Body of pancreas (tissue), 4 donors: Measurements from ENCODE around the gene NAGPA. TPM values are rescaled to one million over a fixed set of nuclear protein-coding genes. Genes with fewer than 3 reads are reported as not detected.

ENCODE experiments used
- ATAC-seq: fragments of 150-250 bp; one replicate; pipeline ENCODE4 v1.9.1; 2016
- DNase-seq, 4 donors: peaks; one replicate each; pipeline ENCODE4 v3.0.0-alpha.2; 2019
- H3K27ac ChIP-seq, 4 donors: fragments of 200-600 bp; sonication (generic); 1 replicate in 3 of 4; 2 replicates in 1 of 4; pipeline versions ENCODE4 v1.5.1 to v1.6.1; 2016 to 2019; ENCODE audit warnings: mild to moderate bottlenecking in 1 of 4, mixed read lengths in 1 of 4, moderate library complexity in 1 of 4
- H3K27me3 ChIP-seq, 2 donors: fragments of 200-600 bp; sonication (generic); one replicate each; pipeline ENCODE4 v1.6.0; 2016; ENCODE audit warnings: mild to moderate bottlenecking in 1 of 2
- H3K36me3 ChIP-seq, 2 donors: fragments of 200-600 bp; sonication (generic); replicated peaks in 1 of 2; 2 replicates each; pipeline ENCODE4 v1.5.1; 2016; ENCODE audit warnings: low read depth in 2 of 2; ENCODE audit not compliant: insufficient read depth in 1 of 2
- H3K4me1 ChIP-seq: fragments of 200-600 bp; sonication (generic); one replicate; pipeline ENCODE4 v1.6.0; 2016
- H3K4me3 ChIP-seq, 2 donors: fragments of 200-600 bp; sonication (generic); 1 replicate in 1 of 2; 2 replicates in 1 of 2; pipeline ENCODE4 v1.5.1; 2016 to 2019
- H3K9me3 ChIP-seq, 3 donors: fragments of 200-600 bp; sonication (generic); 1 replicate in 2 of 3; 2 replicates in 1 of 3; pipeline ENCODE4 v1.5.1; 2016
- POLR2A ChIP-seq, 3 donors: fragments of 450-650 bp; IDR thresholded peaks; one replicate each; pipeline ENCODE4 v1.6.1; 2016; ENCODE audit warnings: antibody characterized with exemption in 3 of 3, mild to moderate bottlenecking in 2 of 3
- WGBS, 2 donors: methylation state at CpG; one replicate each; pipeline ENCODE4 v1.1.5; 2017; 5-methylcytosine and 5-hydroxymethylcytosine counted together
- intact Hi-C: fragments of 100-400 bp; cut with DNase I; formaldehyde crosslinking; loops from one replicate; pipeline ENCODE4 v1.15.1; 2023
- total RNA-seq, 2 donors: library from RNA; depleted of rRNA; stranded (reverse); fragments of >200 nt; gene quantifications; one replicate each; pipeline ENCODE4 v1.1.0, GENCODE V29; 2016
- TF ChIP-seq, protein P1 (sequence below), 7 experiments: fragments of 450-650 bp in 4 of 7; fragments of 200-600 bp in 3 of 7; sonication (generic) in 3 of 7; IDR thresholded peaks; one replicate each; pipeline ENCODE4 v1.5.1; 2016 to 2019; ENCODE audit warnings: antibody characterized with exemption in 7 of 7

NAGPA gene
- total RNA-seq, 2 donors from 2014 or later = 7.9 to 24.6 TPM

DNA sequence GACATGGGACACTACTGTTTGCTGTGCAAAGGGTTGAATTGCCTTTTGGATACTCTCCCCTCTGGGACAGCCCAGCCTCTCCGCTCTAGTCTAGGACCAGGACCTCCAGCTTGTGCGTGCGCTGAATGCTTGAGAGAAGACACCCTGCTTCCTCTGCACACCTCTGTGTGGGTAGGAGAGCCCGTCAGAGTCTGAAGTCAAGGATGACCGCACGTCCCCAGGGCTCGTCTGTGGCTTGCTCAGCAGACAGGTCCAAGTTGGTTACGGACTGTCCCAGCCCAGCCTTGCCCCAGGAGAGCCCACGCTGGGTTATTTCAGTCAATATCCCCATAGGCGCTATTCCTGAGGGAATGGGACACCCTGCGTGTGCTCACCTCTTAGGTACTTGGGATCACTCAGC is 28.3 kb upstream of the NAGPA start:
- Histone ChIP-seq H3K27me3 (no peaks in the 10 kb centered on the region), H3K36me3 (no peaks in the 10 kb centered on the region), H3K9me3 (no peaks in the 10 kb centered on the region), H3K4me3 (no peak overlapping the region), H3K4me1 (no peaks in the 10 kb centered on the region), H3K27ac (no peak overlapping the region)
- DNase-seq = no peak
- intact Hi-C loops = no loop called here
- ATAC-seq = no peak
- TF ChIP-seq, protein P1, sequence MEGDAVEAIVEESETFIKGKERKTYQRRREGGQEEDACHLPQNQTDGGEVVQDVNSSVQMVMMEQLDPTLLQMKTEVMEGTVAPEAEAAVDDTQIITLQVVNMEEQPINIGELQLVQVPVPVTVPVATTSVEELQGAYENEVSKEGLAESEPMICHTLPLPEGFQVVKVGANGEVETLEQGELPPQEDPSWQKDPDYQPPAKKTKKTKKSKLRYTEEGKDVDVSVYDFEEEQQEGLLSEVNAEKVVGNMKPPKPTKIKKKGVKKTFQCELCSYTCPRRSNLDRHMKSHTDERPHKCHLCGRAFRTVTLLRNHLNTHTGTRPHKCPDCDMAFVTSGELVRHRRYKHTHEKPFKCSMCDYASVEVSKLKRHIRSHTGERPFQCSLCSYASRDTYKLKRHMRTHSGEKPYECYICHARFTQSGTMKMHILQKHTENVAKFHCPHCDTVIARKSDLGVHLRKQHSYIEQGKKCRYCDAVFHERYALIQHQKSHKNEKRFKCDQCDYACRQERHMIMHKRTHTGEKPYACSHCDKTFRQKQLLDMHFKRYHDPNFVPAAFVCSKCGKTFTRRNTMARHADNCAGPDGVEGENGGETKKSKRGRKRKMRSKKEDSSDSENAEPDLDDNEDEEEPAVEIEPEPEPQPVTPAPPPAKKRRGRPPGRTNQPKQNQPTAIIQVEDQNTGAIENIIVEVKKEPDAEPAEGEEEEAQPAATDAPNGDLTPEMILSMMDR (IDR thresholded peaks at IDR 0.05) = no peak
- no peak for TF ChIP-seq POLR2A (IDR thresholded peaks at IDR 0.05)
- 84 to 94% methylated on average over 3 to 11 of the region's 11 CpGs for WGBS, 2 donors

DNA sequence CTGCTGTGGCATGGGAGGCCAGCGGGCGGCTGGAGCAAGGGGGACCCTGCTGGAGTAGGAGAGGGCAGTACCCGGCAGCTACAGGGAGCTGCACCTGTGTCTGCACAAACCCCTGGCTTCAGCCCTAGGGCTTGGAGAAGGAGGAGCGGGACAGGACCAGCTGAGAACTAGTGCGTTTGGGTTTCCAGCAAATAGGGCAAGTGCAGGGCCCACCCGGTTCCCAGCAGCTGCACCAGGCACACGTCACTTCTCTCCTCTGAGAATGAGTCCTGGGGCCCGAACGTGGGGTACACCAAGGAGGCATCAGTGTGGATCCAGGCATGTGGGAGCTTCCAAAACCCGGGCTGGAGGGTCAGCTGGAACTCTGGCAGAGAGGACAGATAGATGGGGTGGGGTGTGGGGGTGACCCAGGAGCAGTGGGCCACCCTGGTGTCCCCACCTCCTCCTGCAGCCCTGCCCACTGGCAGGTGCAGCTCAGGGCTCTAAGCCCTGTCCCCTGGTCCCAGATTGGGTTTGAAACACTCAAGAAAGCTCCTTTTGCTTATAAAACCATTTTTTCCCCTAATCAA is 26.4 kb upstream of the NAGPA start:
- WGBS, 2 donors = 77 to 82% methylated on average over 5 to 10 of the region's 10 CpGs
- TF ChIP-seq POLR2A (IDR thresholded peaks at IDR 0.05) = no peak
- TF ChIP-seq, protein P1 (IDR thresholded peaks at IDR 0.05) = no peak
- H3K9me3 ChIP-seq = no peaks in the 10 kb centered on the region
- H3K36me3 ChIP-seq = no peaks in the 10 kb centered on the region
- no peaks in the 10 kb centered on the region for H3K27me3 ChIP-seq
- H3K27ac ChIP-seq = no peak overlapping the region
- ATAC-seq = no peak
- no peak overlapping the region for H3K4me3 ChIP-seq
- DNase-seq = no peak
- intact Hi-C loops = no loop called here
- H3K4me1 ChIP-seq = no peaks in the 10 kb centered on the region

DNA sequence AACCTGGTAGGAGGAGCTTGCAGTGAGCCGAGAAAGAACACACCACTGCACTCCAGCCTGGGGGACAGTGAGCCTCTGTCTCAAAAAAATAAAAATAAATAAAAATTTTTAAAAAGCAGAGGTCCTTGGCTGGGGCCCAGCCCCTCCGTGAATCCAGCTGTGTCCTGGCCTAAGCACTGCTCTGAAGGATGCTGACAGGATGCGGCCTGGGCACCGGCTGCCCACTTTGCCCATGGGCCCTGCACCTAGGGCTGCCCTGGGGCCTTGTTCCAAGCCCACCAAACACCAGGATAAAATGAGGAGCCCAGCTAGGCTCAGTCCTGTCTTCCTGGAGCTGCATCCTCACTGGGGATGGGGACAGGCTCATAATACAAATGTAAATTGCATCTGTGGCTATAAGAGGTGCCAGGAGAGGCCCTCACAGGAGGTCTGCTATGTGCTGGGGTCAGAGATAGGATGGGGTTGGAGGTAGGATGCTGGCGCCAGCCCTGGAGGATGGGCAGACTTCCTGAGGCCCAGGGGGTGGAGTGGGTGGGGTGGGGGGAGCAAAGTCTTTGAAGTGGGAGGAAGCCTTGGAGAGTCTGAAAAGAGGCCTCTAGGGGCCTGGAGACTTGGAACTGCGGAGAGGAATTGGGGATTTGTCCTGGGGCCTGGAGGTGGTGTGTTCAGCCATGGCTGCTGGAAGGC is 25.8 kb upstream of the NAGPA start:
- TF ChIP-seq POLR2A (IDR thresholded peaks at IDR 0.05) = no peak
- TF ChIP-seq, protein P1 (IDR thresholded peaks at IDR 0.05) = no peak
- intact Hi-C loops = no loop called here
- H3K9me3 ChIP-seq = no peaks in the 10 kb centered on the region
- DNase-seq (no peak), ATAC-seq (no peak)
- 80 to 88% methylated on average over 6 of the region's 6 CpGs for WGBS, 2 donors
- no peak overlapping the region for H3K27ac ChIP-seq
- no peaks in the 10 kb centered on the region for H3K4me1 ChIP-seq
- no peak overlapping the region for H3K4me3 ChIP-seq
- H3K36me3 ChIP-seq = no peaks in the 10 kb centered on the region
- no peaks in the 10 kb centered on the region for H3K27me3 ChIP-seq

DNA sequence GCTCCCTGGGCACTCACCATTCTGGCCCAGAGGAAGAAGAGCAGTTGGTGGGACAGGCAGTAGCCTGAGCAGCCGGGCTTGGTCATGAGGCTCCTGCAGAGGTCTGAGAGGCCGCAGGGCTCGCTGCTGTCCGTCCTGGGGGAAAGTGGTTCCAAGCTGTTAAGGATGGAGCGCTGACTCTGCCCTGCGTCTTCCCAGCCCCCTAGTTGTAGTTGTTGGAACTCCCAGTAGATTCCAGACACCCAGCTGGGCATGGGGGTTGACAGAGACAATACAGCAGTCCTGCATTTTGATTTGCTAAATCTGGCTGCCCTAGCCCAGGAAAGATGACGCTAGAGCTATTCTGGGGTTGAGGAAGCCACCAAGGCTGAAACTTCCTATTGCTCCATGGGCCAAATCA is 24.7 kb upstream of the NAGPA start:
- DNase-seq (no peak), ATAC-seq (no peak)
- Histone ChIP-seq H3K4me3 (no peak overlapping the region), H3K27ac (no peak overlapping the region), H3K36me3 (no peaks in the 10 kb centered on the region), H3K4me1 (no peaks in the 10 kb centered on the region), H3K27me3 (no peaks in the 10 kb centered on the region), H3K9me3 (no peaks in the 10 kb centered on the region)
- TF ChIP-seq, protein P1 (IDR thresholded peaks at IDR 0.05) = no peak
- TF ChIP-seq POLR2A (IDR thresholded peaks at IDR 0.05) = no peak
- intact Hi-C loops = no loop called here
- WGBS, 2 donors = 67 to 69% methylated on average over 6 to 7 of the region's 7 CpGs

DNA sequence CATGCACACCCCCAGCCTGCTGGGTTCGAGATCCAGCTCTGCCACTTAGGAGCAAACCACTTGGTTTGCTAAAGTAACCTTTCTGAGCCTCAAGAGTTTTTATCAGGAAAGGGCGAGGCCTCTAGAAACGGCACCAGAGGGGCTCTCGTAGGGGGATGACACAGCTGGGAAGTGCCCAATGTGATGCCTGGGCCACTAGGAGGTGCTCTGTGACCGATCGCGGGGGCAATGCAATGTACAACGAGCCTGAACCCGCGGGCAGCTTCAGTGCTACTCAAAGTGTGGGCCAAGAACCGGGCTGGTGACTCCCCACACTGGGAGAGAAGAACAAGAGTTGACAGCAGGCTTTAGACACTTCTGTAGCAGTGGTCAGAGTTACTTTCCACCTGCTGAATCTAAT is 22.6 kb upstream of the NAGPA start:
- intact Hi-C loops = no loop called here
- H3K4me3 ChIP-seq = no peak overlapping the region
- WGBS, 2 donors = 15 to 18% methylated on average over 10 to 11 of the region's 11 CpGs
- no peaks in the 10 kb centered on the region for H3K36me3 ChIP-seq
- ATAC-seq = no peak
- no peaks in the 10 kb centered on the region for H3K9me3 ChIP-seq
- H3K27ac ChIP-seq = no peak overlapping the region
- no peaks in the 10 kb centered on the region for H3K27me3 ChIP-seq
- DNase-seq = no peak
- no peak for TF ChIP-seq POLR2A (IDR thresholded peaks at IDR 0.05)
- TF ChIP-seq, protein P1 (IDR thresholded peaks at IDR 0.05) = peak in 3 of 7 experiments; percentile 17 to 29 (median 21)
- no peaks in the 10 kb centered on the region for H3K4me1 ChIP-seq
